Activated T-cell treated with anti-CD3 and anti-CD28 coated beads, Interleukin-2, amount 50 U/mL, for 4 hours (primary cell): Measurements from ENCODE around the gene FAM162B. TPM values are rescaled to one million over a fixed set of nuclear protein-coding genes. Genes with fewer than 3 reads are reported as not detected.

Experiments used
- ATAC-seq, 2 donors: fragments of 200-7000 bp; cut with Tn5 transposase; one replicate each; pipeline ENCODE4 v1.10.0; 2021
- DNase-seq: peaks from one replicate; pipeline ENCODE4 v3.0.0-alpha.2; 2020
- H3K27me3 Mint-ChIP-seq: one replicate; pipeline ENCODE4 v1.8.0; 2021; ENCODE audit warnings: low read depth, mixed read lengths
- H3K36me3 Mint-ChIP-seq: one replicate; pipeline ENCODE4 v1.8.0; 2022; ENCODE audit warnings: mixed read lengths; ENCODE audit not compliant: insufficient read depth
- H3K4me1 Mint-ChIP-seq: one replicate; pipeline ENCODE4 v1.8.0; 2021; ENCODE audit warnings: low read depth, mixed read lengths
- H3K4me3 Mint-ChIP-seq: one replicate; pipeline ENCODE4 v1.8.0; 2021; ENCODE audit warnings: mild to moderate bottlenecking, moderate library complexity, mixed read lengths
- H3K9me3 Mint-ChIP-seq: one replicate; pipeline ENCODE4 v1.8.0; 2021; ENCODE audit warnings: mixed read lengths
- total RNA-seq, 3 donors: library from RNA; stranded (reverse); gene quantifications; one replicate each; pipeline ENCODE4 v1.2.1, GENCODE V29; 2021

FAM162B gene
- not detected for total RNA-seq

DNA sequence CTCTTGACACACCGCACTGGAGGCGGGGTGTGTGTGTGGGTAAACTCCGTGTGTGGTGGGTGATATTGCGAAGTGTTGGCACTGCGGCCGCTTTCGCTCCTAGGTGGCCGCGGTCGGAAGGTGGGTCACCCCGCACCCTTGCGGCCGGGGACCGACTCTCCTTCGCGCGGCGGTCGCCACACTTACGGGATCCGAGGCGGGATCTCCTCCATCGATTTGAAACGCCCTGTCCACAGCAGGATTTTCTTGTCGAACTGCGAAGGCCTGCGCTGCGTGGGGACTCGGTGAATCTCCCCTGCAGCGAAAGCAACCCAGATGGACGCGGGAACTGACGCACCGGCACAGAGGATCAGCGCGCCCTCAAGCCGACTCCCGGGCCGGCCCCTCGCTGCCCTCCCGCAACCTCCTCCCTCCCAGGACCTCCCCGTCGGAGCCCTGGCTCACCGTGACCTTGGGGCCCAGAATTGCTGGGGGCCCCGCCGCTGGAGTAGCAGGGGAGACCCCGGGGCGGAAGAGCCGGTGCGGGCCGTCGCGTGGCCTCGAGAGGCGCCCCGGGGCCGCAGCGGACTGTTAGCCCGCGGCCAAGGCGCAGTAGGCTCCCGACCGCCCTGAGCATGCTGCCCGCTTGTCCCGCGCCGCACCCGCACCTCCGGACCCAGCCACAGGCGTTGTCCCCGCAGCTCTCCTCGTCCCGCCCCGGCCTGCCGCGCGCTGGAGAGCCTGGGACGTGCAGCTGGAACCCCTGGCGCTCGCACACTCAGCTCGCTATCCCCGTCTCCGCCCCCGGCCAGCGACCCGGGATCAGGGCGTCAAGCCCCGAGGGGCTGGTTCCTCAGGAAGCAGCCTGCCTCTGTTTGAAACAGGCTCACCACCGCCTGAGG lies at the start of gene FAM162B:
Gene FAM162B, minus strand, starts transcription at position 759 of the 881 bp plus-strand sequence. Its CDS starts 143 bp downstream, at position 616.
- H3K4me1 Mint-ChIP-seq, result peaks cover 14% of the 10 kb centered on the region
- no peaks in the 10 kb centered on the region for H3K9me3 Mint-ChIP-seq
- ATAC-seq, result peak; percentile 50 to 52
- peak within 1 kb of the TSS; percentile 71 for H3K4me3 Mint-ChIP-seq
- DNase-seq, result no peak
- H3K27me3 Mint-ChIP-seq, result peaks cover 47% of the 10 kb centered on the region
- no peaks in the 10 kb centered on the region for H3K36me3 Mint-ChIP-seq

DNA sequence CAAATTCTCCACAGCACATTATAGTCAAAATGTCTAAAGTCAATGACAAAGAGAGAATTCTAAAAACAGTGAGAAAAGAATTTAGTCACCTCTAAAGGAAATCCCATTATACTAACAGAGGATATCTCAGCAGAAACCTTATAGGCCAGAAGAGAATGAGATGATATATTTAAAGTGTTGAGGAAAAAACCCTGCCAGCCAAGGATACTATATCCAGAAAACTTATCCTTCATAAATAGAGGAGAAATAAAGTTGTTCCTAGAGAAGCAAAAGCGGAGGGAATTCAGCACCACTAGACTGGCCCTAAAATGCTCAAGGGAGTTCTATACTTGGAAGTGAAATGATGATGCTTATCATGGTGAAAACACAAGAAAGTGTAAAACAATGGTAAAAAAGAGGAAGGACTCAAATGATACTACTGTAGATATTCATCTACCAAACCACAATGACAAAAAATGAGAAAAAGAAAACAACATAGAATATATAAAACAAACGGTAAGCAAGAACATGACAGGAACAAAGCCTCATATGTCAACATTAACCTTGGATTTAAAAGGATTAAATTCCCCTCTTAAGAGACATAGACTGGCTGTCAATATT lies 46.6 kb upstream of the FAM162B start:
- DNase-seq, result no peak
- peaks cover 14% of the 10 kb centered on the region for H3K9me3 Mint-ChIP-seq
- H3K4me1 Mint-ChIP-seq, result no peaks in the 10 kb centered on the region
- H3K36me3 Mint-ChIP-seq, result no peaks in the 10 kb centered on the region
- ATAC-seq, result no peak
- peaks cover 4% of the 10 kb centered on the region for H3K27me3 Mint-ChIP-seq
- H3K4me3 Mint-ChIP-seq, result no peak overlapping the region

DNA sequence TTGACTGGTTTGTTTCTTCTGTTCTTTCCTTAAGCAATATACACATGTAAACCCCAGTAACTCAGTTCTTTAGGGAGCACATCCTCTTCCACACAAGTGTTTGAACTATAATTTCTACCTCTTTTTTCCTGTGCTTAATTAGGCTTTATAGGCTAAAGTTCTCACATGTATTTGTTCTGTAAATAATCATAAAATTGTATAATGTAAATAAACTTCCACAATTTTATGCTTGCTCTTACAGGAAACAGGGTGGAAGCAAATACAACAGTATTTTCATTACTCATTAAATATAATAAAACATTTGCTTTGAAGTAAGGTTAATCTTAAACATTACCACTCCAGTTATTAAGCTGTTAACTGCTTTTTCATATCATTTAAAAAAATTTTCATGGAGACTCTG lies 36.5 kb upstream of the FAM162B start:
- no peaks in the 10 kb centered on the region for H3K36me3 Mint-ChIP-seq
- DNase-seq, result no peak
- H3K9me3 Mint-ChIP-seq, result no peaks in the 10 kb centered on the region
- no peaks in the 10 kb centered on the region for H3K4me1 Mint-ChIP-seq
- no peak overlapping the region for H3K4me3 Mint-ChIP-seq
- peaks cover 17% of the 10 kb centered on the region for H3K27me3 Mint-ChIP-seq
- ATAC-seq, result no peak

DNA sequence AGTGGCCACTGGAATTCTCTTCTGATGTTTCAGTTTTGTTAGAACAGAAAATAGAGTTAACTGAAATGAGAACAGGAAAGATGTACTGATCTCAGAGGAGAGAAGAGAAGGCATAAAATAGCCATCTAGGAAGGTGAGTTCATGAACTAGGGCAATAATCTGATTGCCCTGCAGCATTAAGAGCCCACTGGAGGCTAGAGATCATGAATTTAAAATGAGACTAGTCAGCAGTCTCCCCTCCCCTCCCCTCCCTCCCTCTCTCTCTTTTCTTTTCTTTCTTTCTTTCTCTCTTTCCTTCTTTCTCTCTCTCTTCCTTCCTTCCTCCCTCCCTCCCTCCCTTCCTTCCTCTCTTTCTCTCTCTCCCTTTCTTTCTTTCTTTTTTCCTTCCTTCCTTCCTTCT lies 34.4 kb upstream of the FAM162B start:
- Mint-ChIP-seq H3K4me3 (no peak overlapping the region), H3K36me3 (no peaks in the 10 kb centered on the region), H3K4me1 (no peaks in the 10 kb centered on the region), H3K27me3 (peaks cover 15% of the 10 kb centered on the region), H3K9me3 (no peaks in the 10 kb centered on the region)
- ATAC-seq (no peak), DNase-seq (no peak)

DNA sequence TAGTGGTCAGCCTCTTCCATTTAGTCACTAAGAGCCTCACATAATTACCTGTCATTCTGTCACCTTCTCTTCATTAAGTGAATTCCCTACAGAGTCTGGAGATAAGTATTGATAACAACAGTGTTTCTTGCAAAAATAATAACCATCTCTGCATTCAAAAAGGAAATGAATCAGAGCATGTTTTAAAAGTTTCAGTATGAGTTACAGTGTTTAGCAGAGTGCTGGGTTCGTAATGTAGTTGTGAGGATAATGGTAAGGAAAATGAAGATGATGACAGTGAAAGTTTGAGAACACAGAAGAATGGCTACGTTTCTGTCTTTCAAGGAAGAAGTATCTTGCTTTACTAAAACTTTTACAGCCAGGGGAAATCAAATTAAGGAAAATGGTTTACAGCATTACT lies 32.1 kb upstream of the FAM162B start:
- ATAC-seq, result no peak
- no peak overlapping the region for H3K4me3 Mint-ChIP-seq
- no peak for DNase-seq
- H3K36me3 Mint-ChIP-seq, result no peaks in the 10 kb centered on the region
- no peaks in the 10 kb centered on the region for H3K9me3 Mint-ChIP-seq
- no peaks in the 10 kb centered on the region for H3K4me1 Mint-ChIP-seq
- H3K27me3 Mint-ChIP-seq, result peaks cover 15% of the 10 kb centered on the region

DNA sequence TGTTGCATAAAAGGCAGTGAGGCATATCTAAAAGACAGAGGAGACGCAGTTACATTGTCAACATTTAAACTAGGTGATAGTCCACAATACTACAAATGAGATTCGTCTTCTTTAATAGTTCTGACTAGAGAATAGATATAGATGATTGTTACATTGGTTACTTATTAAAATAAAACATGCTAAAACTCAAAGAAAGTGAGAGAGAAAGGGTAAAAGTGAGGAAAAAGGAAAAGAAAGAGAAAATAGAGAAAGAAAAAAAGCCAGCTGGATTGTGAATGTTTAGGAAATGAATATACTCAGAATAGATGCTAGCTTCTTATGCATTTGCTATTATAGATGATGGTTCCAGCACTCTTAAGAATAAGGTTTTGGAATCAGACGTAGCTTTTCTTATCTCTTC lies 27.7 kb upstream of the FAM162B start:
- Mint-ChIP-seq H3K9me3 (no peaks in the 10 kb centered on the region), H3K27me3 (peaks cover 5% of the 10 kb centered on the region), H3K4me3 (no peak overlapping the region), H3K36me3 (no peaks in the 10 kb centered on the region), H3K4me1 (no peaks in the 10 kb centered on the region)
- DNase-seq (no peak), ATAC-seq (no peak)

DNA sequence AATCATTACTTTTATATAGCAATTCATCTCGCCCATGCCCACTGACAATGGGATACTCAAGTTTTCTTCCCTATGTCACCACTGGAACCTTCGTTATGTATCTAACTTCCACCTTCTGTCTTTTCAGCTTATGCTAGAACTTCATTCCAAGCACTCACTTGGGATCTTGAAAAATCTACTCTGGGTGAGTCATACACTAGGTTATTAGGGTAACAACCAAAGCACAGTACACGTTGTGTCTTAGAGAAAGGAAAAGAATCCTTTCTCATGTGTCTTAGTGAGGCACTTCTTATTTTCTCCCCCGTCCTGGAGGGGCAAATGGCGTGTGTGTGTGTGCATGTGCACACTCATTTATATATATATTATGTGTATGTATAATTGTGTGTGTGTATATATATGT lies 18.3 kb upstream of the FAM162B start:
- H3K4me1 Mint-ChIP-seq, result no peaks in the 10 kb centered on the region

DNA sequence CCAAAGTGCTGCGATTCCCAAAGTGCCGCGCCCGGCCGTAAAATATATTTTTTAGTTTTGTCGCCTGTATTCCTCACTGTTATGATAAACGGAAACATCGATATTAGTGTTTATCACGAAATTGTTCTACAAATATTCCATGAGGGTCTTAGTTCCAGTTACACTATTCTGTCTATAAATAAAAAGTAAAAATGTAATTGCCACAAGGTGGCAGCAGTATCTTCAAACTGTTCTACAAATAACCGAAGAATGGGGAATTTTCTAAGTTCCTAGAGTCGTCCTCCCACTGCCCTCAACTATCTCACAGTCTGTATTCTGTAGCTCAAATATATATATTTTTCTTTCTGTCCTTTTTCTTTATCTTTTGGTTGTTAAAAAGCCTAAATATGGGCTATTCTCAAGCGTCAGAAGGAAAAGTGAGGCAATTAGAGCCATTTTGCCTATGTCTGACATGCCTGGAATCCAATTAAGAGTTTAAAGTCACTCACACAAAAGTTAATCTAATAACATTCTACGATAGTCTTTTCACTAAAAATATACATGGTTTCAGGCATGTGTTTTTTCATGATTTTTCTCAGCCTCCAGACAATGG lies 14.2 kb upstream of the FAM162B start:
- Mint-ChIP-seq H3K4me3 (no peak overlapping the region), H3K4me1 (no peaks in the 10 kb centered on the region), H3K9me3 (no peaks in the 10 kb centered on the region), H3K27me3 (peaks cover 9% of the 10 kb centered on the region), H3K36me3 (no peaks in the 10 kb centered on the region)
- ATAC-seq, result no peak
- no peak for DNase-seq

More for the DNA sequence above, 18.3 kb upstream of the FAM162B start:
- Mint-ChIP-seq H3K9me3 (no peaks in the 10 kb centered on the region), H3K4me3 (no peak overlapping the region), H3K36me3 (no peaks in the 10 kb centered on the region), H3K27me3 (peaks cover 15% of the 10 kb centered on the region)
- ATAC-seq (no peak), DNase-seq (no peak)

DNA sequence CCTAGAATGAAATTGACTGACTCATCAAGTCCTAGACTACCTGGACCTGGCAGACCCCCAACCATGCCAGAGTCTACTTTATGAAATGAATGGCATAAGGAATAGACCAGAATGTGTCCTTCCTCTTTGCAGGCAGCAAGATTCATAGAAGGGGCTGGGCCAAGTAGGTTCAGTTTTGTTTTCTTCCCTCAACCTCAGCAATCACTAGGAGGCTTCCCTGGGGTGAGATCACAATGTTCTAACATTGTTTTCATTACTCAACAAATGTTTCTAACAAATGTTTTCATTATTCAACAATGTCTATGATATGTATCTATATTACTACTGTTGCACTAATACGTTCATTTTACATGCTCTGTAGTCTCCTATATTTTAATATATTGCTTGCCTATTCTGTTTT lies 8.4 kb upstream of the FAM162B start:
- no peak for DNase-seq
- Mint-ChIP-seq H3K36me3 (no peaks in the 10 kb centered on the region), H3K27me3 (peaks cover 18% of the 10 kb centered on the region), H3K4me3 (no peak overlapping the region), H3K9me3 (no peaks in the 10 kb centered on the region), H3K4me1 (no peaks in the 10 kb centered on the region)
- ATAC-seq, result no peak

DNA sequence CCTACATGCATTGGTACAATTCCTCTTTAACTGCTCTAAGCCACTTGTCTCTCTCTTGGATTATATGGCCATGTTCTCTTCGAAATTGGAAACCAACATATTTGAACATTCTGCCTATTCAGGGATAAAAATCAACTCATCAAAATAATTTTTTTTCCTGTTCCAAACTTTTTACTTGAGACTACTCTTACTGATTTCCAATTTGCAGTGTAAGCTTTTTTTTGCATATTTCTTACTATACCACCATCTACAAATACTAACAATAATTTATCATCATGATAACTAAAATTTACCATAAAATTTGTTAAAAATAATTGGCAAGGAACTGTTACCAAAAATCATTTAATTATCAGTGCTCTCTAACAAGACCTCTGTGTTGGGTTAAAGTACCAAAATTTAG lies 6.9 kb upstream of the FAM162B start:
- Mint-ChIP-seq H3K27me3 (peaks cover 23% of the 10 kb centered on the region), H3K4me3 (no peak overlapping the region), H3K9me3 (no peaks in the 10 kb centered on the region), H3K36me3 (no peaks in the 10 kb centered on the region), H3K4me1 (no peaks in the 10 kb centered on the region)
- ATAC-seq (no peak), DNase-seq (no peak)

DNA sequence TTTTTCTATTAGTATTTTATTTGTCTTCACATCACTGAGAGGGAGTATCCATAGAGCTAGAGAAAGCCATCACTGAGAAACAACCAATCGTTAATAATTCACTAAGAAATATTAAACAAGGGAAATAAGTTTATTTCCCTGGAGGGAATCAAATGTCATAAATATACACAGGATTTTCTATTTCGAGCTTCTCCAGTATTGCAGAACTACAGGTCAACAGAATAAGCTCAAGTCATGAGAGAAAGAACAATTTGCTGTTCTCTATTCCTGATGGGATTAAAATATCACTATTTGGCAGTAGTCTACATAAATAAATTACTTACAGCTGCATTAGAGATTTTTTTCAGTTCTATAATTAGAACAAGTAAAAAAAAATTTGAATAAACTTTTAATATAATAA lies 2.2 kb upstream of the FAM162B start:
- Mint-ChIP-seq H3K4me3 (no peak overlapping the region), H3K36me3 (no peaks in the 10 kb centered on the region), H3K27me3 (peaks cover 58% of the 10 kb centered on the region), H3K4me1 (peaks cover 14% of the 10 kb centered on the region), H3K9me3 (no peaks in the 10 kb centered on the region)
- ATAC-seq (no peak), DNase-seq (no peak)

DNA sequence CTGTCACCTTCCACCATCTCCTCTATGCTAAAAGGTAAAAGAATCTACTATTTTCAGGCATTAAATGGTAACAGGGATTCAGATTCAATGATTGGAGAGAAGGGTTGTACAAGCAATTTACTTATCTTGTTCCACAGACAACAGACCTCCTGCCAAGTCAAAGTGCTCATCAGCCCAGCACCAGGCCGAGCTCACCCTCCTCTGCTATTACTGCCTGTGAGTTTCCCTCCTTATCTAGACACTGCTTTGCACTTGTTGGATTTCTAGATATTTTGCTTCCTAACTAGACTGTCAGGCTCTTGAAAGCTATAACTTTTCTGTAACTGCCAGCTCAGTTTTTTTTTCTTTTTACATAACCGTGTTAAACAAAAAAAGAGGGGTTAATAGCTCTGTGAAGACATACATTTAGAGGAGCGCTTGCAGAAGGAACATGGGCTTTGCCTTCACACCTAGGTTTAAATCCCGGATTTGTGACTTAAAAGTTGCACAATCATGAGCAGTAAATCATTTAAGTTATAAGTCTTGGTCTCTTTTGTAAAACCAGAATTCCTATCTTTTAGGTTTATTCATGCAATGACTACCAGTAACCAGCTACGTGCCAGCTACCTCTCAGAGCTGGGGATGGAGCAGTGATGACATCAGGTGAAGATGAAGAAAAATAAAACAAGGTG lies 1.1 kb upstream of the FAM162B start:
- ATAC-seq, result no peak
- no peak overlapping the region for H3K4me3 Mint-ChIP-seq
- H3K27me3 Mint-ChIP-seq, result peaks cover 55% of the 10 kb centered on the region

DNA sequence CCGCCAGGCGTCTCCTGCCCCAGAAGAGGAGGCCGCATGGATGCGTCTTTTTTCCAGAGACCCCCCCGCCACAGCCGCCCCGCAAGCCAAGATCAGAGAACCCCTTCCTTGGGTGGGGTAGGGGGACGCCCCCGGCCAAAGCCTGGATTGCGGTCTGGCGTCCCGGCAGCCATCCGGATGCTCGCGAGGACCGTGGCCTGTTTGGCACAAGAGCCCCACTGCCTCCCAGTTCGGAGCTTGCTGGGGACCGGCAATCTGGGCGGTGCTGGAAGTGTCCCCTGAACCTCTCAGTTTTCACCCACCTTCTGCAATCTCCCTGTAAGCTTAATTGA lies 924 bp downstream of the FAM162B start:
- no peaks in the 10 kb centered on the region for H3K36me3 Mint-ChIP-seq
- ATAC-seq (peak in 1 of 2 donors; percentile 38), DNase-seq (no peak)
- no peak overlapping the region for H3K4me3 Mint-ChIP-seq
- peaks cover 51% of the 10 kb centered on the region for H3K27me3 Mint-ChIP-seq
- H3K4me1 Mint-ChIP-seq, result peaks cover 14% of the 10 kb centered on the region
- no peaks in the 10 kb centered on the region for H3K9me3 Mint-ChIP-seq

More for the DNA sequence above, 1.1 kb upstream of the FAM162B start:
- DNase-seq, result no peak
- Mint-ChIP-seq H3K4me1 (peaks cover 14% of the 10 kb centered on the region), H3K9me3 (no peaks in the 10 kb centered on the region), H3K36me3 (no peaks in the 10 kb centered on the region)

DNA sequence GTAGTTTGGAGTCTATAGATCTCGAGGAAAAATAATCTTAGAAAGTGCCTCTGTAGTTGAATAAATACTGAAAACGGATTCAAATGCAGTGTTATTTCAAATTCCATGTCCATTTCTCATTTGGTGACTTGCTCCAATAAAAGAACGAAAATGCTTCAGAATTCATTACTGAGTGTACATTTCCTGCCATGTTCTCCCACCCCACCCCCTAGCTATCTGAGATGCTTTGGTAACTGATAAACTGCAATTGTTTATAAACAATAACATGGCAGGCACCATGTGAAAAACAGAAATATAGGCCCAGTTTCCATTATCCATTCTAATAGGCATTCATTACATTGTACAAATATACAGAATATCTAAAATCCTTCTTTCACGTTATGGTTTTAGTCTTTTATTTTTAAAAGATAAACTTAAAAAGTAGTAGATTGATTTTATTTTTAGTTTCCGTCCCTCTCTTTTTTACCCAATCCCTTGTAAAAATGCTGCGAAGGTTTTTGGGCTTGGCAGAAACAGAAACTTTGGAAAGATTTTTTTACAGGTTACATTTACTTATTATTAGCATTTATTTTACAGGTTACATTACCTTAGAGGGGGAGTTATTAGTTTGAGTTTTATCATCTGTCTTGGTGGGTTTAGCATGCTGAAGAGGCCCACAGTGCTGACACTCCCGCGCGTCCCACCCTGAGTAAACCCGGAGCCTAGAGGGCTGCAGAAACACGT lies 1.5 kb downstream of the FAM162B start:
- Mint-ChIP-seq H3K9me3 (no peaks in the 10 kb centered on the region), H3K4me1 (peaks cover 14% of the 10 kb centered on the region), H3K4me3 (no peak overlapping the region), H3K36me3 (no peaks in the 10 kb centered on the region), H3K27me3 (peaks cover 52% of the 10 kb centered on the region)
- ATAC-seq (no peak), DNase-seq (no peak)
